Measurements from ENCODE around the gene SGCE. TPM values are rescaled to one million over a fixed set of nuclear protein-coding genes. Genes with fewer than 3 reads are reported as not detected.

Gene SGCE
- total and polyA plus RNA-seq, 8 donors: 9.8 to 38.5 (median 15.8) TPM

- no peak overlapping the region for H3K27ac ChIP-seq
- DNase-seq (no peak), ATAC-seq (no peak), FAIRE-seq (no peak)
- WGBS, 2 donors: 64 to 71% methylated on average over 3 of the region's 3 CpGs
- no peaks in the 10 kb centered on the region for H3K36me3 ChIP-seq
- no peak overlapping the region for H3K4me3 ChIP-seq
- TF ChIP-seq CTCF (IDR thresholded peaks at IDR 0.05): no peak
- intact Hi-C loops (cut with DNase I): no loop called here
- no peaks in the 10 kb centered on the region for H3K9me3 ChIP-seq
- no peaks in the 10 kb centered on the region for H3K4me1 ChIP-seq
- no peaks in the 10 kb centered on the region for H3K27me3 ChIP-seq
Observed at GRCh38 chr7:94676431-94676830, 20.5 kb upstream of the SGCE start.

- no peaks in the 10 kb centered on the region for H3K36me3 ChIP-seq
- H3K27ac ChIP-seq: no peak overlapping the region
- 95 to 100% methylated on average over 8 of the region's 8 CpGs for WGBS, 2 donors
- no peaks in the 10 kb centered on the region for H3K9me3 ChIP-seq
- DNase-seq: no peak
- no peak for ATAC-seq
- FAIRE-seq: no peak
- no peaks in the 10 kb centered on the region for H3K27me3 ChIP-seq
- no peak for TF ChIP-seq CTCF (IDR thresholded peaks at IDR 0.05)
- intact Hi-C loops (cut with DNase I): no loop called here
- H3K4me3 ChIP-seq: no peak overlapping the region
- no peaks in the 10 kb centered on the region for H3K4me1 ChIP-seq
Observed at GRCh38 chr7:94675356-94675755, 19.4 kb upstream of the SGCE start.

GRCh38 chr7:94671444-94672235 is 15.7 kb upstream of the SGCE start:
- no peak overlapping the region for H3K27ac ChIP-seq
- no peaks in the 10 kb centered on the region for H3K27me3 ChIP-seq
- DNase-seq (no peak), ATAC-seq (no peak), FAIRE-seq (no peak)
- no peak overlapping the region for H3K4me3 ChIP-seq
- H3K36me3 ChIP-seq: no peaks in the 10 kb centered on the region
- intact Hi-C loops (cut with DNase I): no loop called here
- H3K9me3 ChIP-seq: no peaks in the 10 kb centered on the region
- H3K4me1 ChIP-seq: no peaks in the 10 kb centered on the region
- WGBS, 2 donors: 50 to 65% methylated on average over 4 of the region's 4 CpGs
- no peak for TF ChIP-seq CTCF (IDR thresholded peaks at IDR 0.05)

GRCh38 chr7:94669773-94670495 is 14.0 kb upstream of the SGCE start:
- intact Hi-C loops (cut with DNase I): no loop called here
- no peak for ATAC-seq
- 82 to 96% methylated on average over 1 of the region's 1 CpG for WGBS, 2 donors
- Histone ChIP-seq H3K27ac (no peak overlapping the region), H3K9me3 (no peaks in the 10 kb centered on the region), H3K36me3 (no peaks in the 10 kb centered on the region), H3K4me3 (no peak overlapping the region), H3K4me1 (no peaks in the 10 kb centered on the region), H3K27me3 (no peaks in the 10 kb centered on the region)
- DNase-seq: no peak
- no peak for FAIRE-seq
- TF ChIP-seq CTCF (IDR thresholded peaks at IDR 0.05): no peak
